ENCODE data around the gene ANKRD35. TPM values are rescaled to one million over a fixed set of nuclear protein-coding genes. Genes with fewer than 3 reads are reported as not detected.

The ANKRD35 gene, protein sequence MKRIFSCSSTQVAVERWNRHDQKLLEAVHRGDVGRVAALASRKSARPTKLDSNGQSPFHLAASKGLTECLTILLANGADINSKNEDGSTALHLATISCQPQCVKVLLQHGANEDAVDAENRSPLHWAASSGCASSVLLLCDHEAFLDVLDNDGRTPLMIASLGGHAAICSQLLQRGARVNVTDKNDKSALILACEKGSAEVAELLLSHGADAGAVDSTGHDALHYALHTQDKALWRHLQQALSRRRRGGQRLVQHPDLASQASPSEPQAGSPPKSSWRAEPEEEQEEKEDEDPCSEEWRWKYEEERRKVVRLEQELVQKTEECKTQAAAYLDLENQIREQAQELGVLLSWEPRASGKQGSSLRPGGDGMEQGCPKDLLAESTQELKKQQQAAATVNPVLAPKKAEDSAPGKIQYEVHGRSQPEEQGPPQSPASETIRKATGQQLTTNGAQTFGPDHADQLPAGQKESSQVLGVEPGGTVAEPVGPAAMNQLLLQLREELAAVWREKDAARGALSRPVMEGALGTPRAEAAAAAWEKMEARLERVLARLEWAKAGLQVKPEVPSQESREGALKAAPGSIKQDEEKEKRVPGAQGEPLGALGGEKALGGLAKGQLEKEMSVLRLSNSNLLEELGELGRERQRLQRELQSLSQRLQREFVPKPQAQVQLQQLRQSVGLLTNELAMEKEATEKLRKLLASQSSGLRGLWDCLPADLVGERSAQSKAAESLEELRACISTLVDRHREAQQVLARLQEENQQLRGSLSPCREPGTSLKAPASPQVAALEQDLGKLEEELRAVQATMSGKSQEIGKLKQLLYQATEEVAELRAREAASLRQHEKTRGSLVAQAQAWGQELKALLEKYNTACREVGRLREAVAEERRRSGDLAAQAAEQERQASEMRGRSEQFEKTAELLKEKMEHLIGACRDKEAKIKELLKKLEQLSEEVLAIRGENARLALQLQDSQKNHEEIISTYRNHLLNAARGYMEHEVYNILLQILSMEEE
- total RNA-seq (2013; cell fraction: nucleolus; rRNA removed), result not detected in 2 replicates
- total RNA-seq (2014; rRNA removed), result not detected in 2 replicates
- total RNA-seq (2014; rRNA removed; fragmentation: Illumina TruSeq; extraction: Trizol), result not detected in 2 replicates
- 0.08 TPM in 1 of 2 replicates, not detected in the other for total RNA-seq (2021)
- not detected for polyA plus RNA-seq (2011; ENCODE audit: low read depth)
- 0.01 TPM in 1 of 2 replicates, not detected in the other for polyA plus RNA-seq (2011; rRNA removed)
- polyA plus RNA-seq (2011; cell fraction: cytosol; rRNA removed), result not detected in 2 replicates
- 0.04 TPM in 1 of 2 replicates, not detected in the other for polyA plus RNA-seq (2011; cell fraction: nucleus; rRNA removed)
- not detected in 2 replicates for polyA plus RNA-seq (2012)
- polyA plus RNA-seq (2014; fragmentation: Illumina TruSeq; extraction: Trizol), result not detected in 2 replicates
- not detected for polyA plus RNA-seq (2014; fragmentation: Nextera tagmentation; extraction: Ambion mirVana)
- not detected in 2 replicates for polyA plus RNA-seq (2014; rRNA removed)
- polyA plus RNA-seq (2016; fragmentation: Nextera tagmentation; extraction: Ambion mirVana), result not detected
- polyA minus RNA-seq (2011; rRNA and poly(A)+ RNA removed), result 0.10 TPM in 1 of 2 replicates, not detected in the other
- polyA minus RNA-seq (2011; cell fraction: cytosol; rRNA and poly(A)+ RNA removed), result not detected in 2 replicates
- polyA minus RNA-seq (2011; cell fraction: nucleus; rRNA and poly(A)+ RNA removed), result not detected in 2 replicates
- percentile 10 among the genes with signal in this experiment for Bru-seq, nascent RNA
- BruChase-seq, experiment 1, labeled RNA remaining after a 6-hour chase, result percentile 5 among the genes with signal in this experiment
- BruChase-seq, experiment 2, labeled RNA remaining after a 2-hour chase, result not detected
- long read RNA-seq, experiment 1, partial matches to known transcripts, result 1 of 1 reads
- long read RNA-seq, experiment 1, other reads (novel, unspliced or antisense), result 0 of 1 reads
- long read RNA-seq, experiment 2, result 0 reads

- no peaks in the 10 kb centered on the region for H3K4me1 ChIP-seq (ENCODE audit: control insufficient read depth, insufficient read depth, low read length)
- SMC1A ChIA-PET (ENCODE audit: uncharacterized antibody, unreplicated experiment), result interaction anchor here (0.9 to 1.2 kb wide), 2 partner anchors 9 to 13 kb away, joined by 3 read pairs; no protein-coding TSS in a partner anchor
- no peaks in the 10 kb centered on the region for H3K79me2 ChIP-seq (ENCODE audit: control insufficient read depth, insufficient read depth, low read length)
- no TSS peak for BruUV-seq (replicated peaks)
- CTCF ChIA-PET, result interaction anchor here (0.9 to 2.7 kb wide), 8 partner anchors 24 to 164 kb away, joined by 3 to 9 read pairs (median 3); partner anchors contain the start of genes ITGA10, NUDT17 and PIAS3
- ATAC-seq (peak; percentile 100), DNase-seq (ENCODE audit: low read depth, low spot score) (no peak), FAIRE-seq (peak; percentile 78)
- peak within 1 kb of the TSS; percentile 73 for H3K4me3 ChIP-seq
- POLR2A ChIA-PET, result interaction anchor here (1.1 kb wide), 1 partner anchor 27 kb away, joined by 3 read pairs; the partner anchor contains the start of gene PIAS3
- peak within 1 kb of the TSS; percentile 59 for H3K4me2 ChIP-seq (ENCODE audit: control insufficient read depth, insufficient read depth)
- H3K27me3 ChIP-seq (replicated peaks in 1 of 2; ENCODE audit: control insufficient read depth in 2 of 2, insufficient read depth in 2 of 2, low read length in 1 of 2), result peaks cover 2 to 7% of the 10 kb centered on the region in 2 experiments; a peak in 2 of 4 replicates
- RAD21 ChIA-PET (ENCODE audit: unreplicated experiment), result no interaction called here
- in situ Hi-C loops (cut with MboI) (no loop called here), intact Hi-C loops (cut with micrococcal nuclease; ENCODE audit: unreplicated experiment) (no loop called here)
- H3K9me3 ChIP-seq (replicated peaks; ENCODE audit: control insufficient read depth, insufficient read depth, low read length), result no peaks in the 10 kb centered on the region
- H3K36me3 ChIP-seq (ENCODE audit: control insufficient read depth in 2 of 2, insufficient read depth in 2 of 2, low read length in 1 of 2), result no peaks in the 10 kb centered on the region
- WGBS (ENCODE audit: insufficient coverage, insufficient replicate concordance, low lambda C conversion rate, missing lambda C conversion rate), result under 1% methylated on average over 22 of the region's 36 CpGs
- H3K27ac ChIP-seq (ENCODE audit: control insufficient read depth, insufficient read depth), result no peak within 1 kb of the TSS
- no peak for TF ChIP-seq CREB1 (IDR thresholded peaks at IDR 0.05; ENCODE audit: low read depth)
- peak; percentile 58 for TF ChIP-seq SP1 (IDR thresholded peaks at IDR 0.05; ENCODE audit: low read depth, low read length)
- TF ChIP-seq, protein P1, sequence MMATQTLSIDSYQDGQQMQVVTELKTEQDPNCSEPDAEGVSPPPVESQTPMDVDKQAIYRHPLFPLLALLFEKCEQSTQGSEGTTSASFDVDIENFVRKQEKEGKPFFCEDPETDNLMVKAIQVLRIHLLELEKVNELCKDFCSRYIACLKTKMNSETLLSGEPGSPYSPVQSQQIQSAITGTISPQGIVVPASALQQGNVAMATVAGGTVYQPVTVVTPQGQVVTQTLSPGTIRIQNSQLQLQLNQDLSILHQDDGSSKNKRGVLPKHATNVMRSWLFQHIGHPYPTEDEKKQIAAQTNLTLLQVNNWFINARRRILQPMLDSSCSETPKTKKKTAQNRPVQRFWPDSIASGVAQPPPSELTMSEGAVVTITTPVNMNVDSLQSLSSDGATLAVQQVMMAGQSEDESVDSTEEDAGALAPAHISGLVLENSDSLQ (IDR thresholded peaks at IDR 0.05), result peak; percentile 54
- no peak within 1 kb of the TSS for H3K9ac ChIP-seq (ENCODE audit: control insufficient read depth, insufficient read depth, low read length)
- H4K20me1 ChIP-seq (ENCODE audit: control insufficient read depth, insufficient read depth), result no peaks in the 10 kb centered on the region
- H2AFZ ChIP-seq (ENCODE audit: control insufficient read depth, low read depth, low read length), result peak within 1 kb of the TSS; percentile 88
These were observed at the start of gene ANKRD35 for GRCh38 chr1:145885738-145886287. Gene ANKRD35, minus strand, starts transcription at chr1:145885866. Its CDS starts 108 bp downstream, at chr1:145885758.

Data from GM12878 (cell line).